Neural crest cell (in vitro differentiated cells): ENCODE results near the gene APLP2. TPM values are rescaled to one million over a fixed set of nuclear protein-coding genes. Genes with fewer than 3 reads are reported as not detected.

ENCODE experiments used
- DNase-seq: peaks from one replicate; pipeline ENCODE4 v3.0.0; 2021; ENCODE audit warnings: low read depth, mixed read lengths, low spot score
- H3K27ac Mint-ChIP-seq: one replicate; pipeline ENCODE4 v1.8.0; 2021; ENCODE audit warnings: mild to moderate bottlenecking, mixed read lengths; ENCODE audit not compliant: unreplicated experiment
- H3K27me3 Mint-ChIP-seq: 2 replicates; pipeline ENCODE4 v1.8.0; 2021; ENCODE audit warnings: low read depth, mild to moderate bottlenecking, mixed read lengths
- H3K36me3 Mint-ChIP-seq: 2 replicates; pipeline ENCODE4 v1.8.0; 2021; ENCODE audit warnings: low read depth, mild to moderate bottlenecking, mixed read lengths
- H3K4me1 Mint-ChIP-seq: 2 replicates; pipeline ENCODE4 v1.8.0; 2021; ENCODE audit warnings: mixed read lengths
- H3K4me3 Mint-ChIP-seq: one replicate; pipeline ENCODE4 v1.8.0; 2021; ENCODE audit warnings: mild to moderate bottlenecking, mixed read lengths
- H3K9me3 Mint-ChIP-seq: 2 replicates; pipeline ENCODE4 v1.8.0; 2021; ENCODE audit warnings: mixed read lengths
- CTCF ChIP-seq: fragments of 200-600 bp; sonication (generic); conservative IDR thresholded peaks from 2 replicates; pipeline ENCODE4 v1.5.0; 2021; ENCODE audit warnings: antibody characterized with exemption, mild to moderate bottlenecking
- total RNA-seq: library from RNA; stranded (reverse); gene quantifications from 2 replicates; pipeline ENCODE4 v1.2.1, GENCODE V29; 2021

The APLP2 gene
- total RNA-seq, 1 donor from 2014 or later, result 234 TPM

- no peak overlapping the region for H3K27ac Mint-ChIP-seq
- no peak overlapping the region for H3K4me3 Mint-ChIP-seq
- no peaks in the 10 kb centered on the region for H3K27me3 Mint-ChIP-seq
- no peaks in the 10 kb centered on the region for H3K36me3 Mint-ChIP-seq
- H3K4me1 Mint-ChIP-seq, result no peaks in the 10 kb centered on the region
- H3K9me3 Mint-ChIP-seq, result peaks cover 3% of the 10 kb centered on the region
- no peak for DNase-seq
- no peak for TF ChIP-seq CTCF
These were observed 22.6 kb upstream of the APLP2 start for GRCh38 chr11:130047141-130047540.

- Mint-ChIP-seq H3K36me3 (no peaks in the 10 kb centered on the region), H3K4me3 (no peak overlapping the region), H3K27me3 (peaks cover 4% of the 10 kb centered on the region), H3K4me1 (no peaks in the 10 kb centered on the region), H3K9me3 (peaks cover 3% of the 10 kb centered on the region), H3K27ac (no peak overlapping the region)
- no peak for TF ChIP-seq CTCF
- DNase-seq, result no peak
These were observed 20.3 kb upstream of the APLP2 start for GRCh38 chr11:130049328-130049771.

- H3K36me3 Mint-ChIP-seq, result no peaks in the 10 kb centered on the region
- H3K27me3 Mint-ChIP-seq, result peaks cover 4% of the 10 kb centered on the region
- H3K27ac Mint-ChIP-seq, result no peak overlapping the region
- DNase-seq, result no peak
- no peak for TF ChIP-seq CTCF
- H3K4me3 Mint-ChIP-seq, result no peak overlapping the region
- H3K4me1 Mint-ChIP-seq, result no peaks in the 10 kb centered on the region
- H3K9me3 Mint-ChIP-seq, result peaks cover 3% of the 10 kb centered on the region
These were observed 19.4 kb upstream of the APLP2 start for GRCh38 chr11:130050257-130050656.

GRCh38 chr11:130051082-130051481, 18.6 kb upstream of the APLP2 start:
- Mint-ChIP-seq H3K4me1 (no peaks in the 10 kb centered on the region), H3K36me3 (no peaks in the 10 kb centered on the region), H3K9me3 (peaks cover 3% of the 10 kb centered on the region), H3K27me3 (peaks cover 4% of the 10 kb centered on the region), H3K4me3 (no peak overlapping the region), H3K27ac (no peak overlapping the region)
- DNase-seq, result no peak
- TF ChIP-seq CTCF, result no peak

GRCh38 chr11:130052567-130052966, 17.1 kb upstream of the APLP2 start:
- Mint-ChIP-seq H3K27ac (no peak overlapping the region), H3K9me3 (peaks cover 3% of the 10 kb centered on the region), H3K4me1 (no peaks in the 10 kb centered on the region), H3K4me3 (no peak overlapping the region), H3K36me3 (no peaks in the 10 kb centered on the region), H3K27me3 (peaks cover 4% of the 10 kb centered on the region)
- TF ChIP-seq CTCF, result no peak
- DNase-seq, result no peak

- TF ChIP-seq CTCF, result no peak
- no peaks in the 10 kb centered on the region for H3K36me3 Mint-ChIP-seq
- no peak overlapping the region for H3K4me3 Mint-ChIP-seq
- no peak overlapping the region for H3K27ac Mint-ChIP-seq
- peaks cover 4% of the 10 kb centered on the region for H3K27me3 Mint-ChIP-seq
- H3K4me1 Mint-ChIP-seq, result no peaks in the 10 kb centered on the region
- peaks cover 3% of the 10 kb centered on the region for H3K9me3 Mint-ChIP-seq
- DNase-seq, result no peak
These were observed 14.7 kb upstream of the APLP2 start for GRCh38 chr11:130054966-130055365.
